ENCODE measurements around the gene NFIC. TPM values are rescaled to one million over a fixed set of nuclear protein-coding genes. Genes with fewer than 3 reads are reported as not detected.

Gene NFIC
- total RNA-seq, 2 experiments from 2014 or later = 1.5 to 1.7 TPM

DNA sequence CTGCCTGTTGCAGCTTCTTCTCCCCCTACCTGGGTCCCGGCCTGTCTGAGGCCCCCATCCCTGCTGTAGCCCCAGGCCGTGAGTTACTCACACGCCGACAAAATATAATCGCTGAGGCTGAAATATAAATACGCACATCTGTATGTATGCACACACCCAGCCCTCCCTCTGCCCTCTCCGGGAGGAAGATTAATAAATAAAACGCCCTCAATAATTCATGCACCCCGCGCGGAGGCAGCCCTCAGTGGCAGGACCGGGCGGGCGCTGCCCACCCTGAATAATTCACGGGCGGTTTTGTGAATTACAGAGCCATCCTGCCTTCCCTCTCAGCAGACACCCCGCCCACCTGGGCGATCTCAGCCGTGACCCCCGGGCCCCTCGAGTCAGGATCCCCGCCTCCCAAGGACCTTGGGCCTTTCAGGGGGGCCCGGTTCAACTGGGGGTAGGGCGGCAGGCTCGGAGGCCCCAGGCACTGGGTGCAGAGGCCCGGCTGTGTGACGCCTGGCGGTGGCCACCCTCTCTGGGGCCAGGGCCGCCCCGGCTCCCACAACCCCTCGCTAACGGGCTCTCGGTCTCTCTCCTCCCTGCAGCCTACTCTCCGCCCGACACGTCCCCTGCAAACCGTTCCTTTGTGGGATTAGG, 89.7 kb downstream of the NFIC start:
- Histone ChIP-seq H3K36me3 (ENCODE audit: insufficient read depth, low read length) (no peaks in the 10 kb centered on the region), H3K4me1 (ENCODE audit: insufficient read depth, low read length, poor library complexity, severe bottlenecking) (no peaks in the 10 kb centered on the region), H3K4me2 (ENCODE audit: low read length) (no peak overlapping the region), H3K9me3 (ENCODE audit: low read length) (no peaks in the 10 kb centered on the region), H3K9me2 (ENCODE audit: insufficient read depth, low read length) (no peaks in the 10 kb centered on the region), H3K79me2 (ENCODE audit: insufficient read depth, low read depth, low read length) (no peaks in the 10 kb centered on the region), H3K4me3 (ENCODE audit: low read depth, low read length, poor library complexity, severe bottlenecking) (no peak overlapping the region), H3K27ac (ENCODE audit: low read depth, low read length, poor library complexity, severe bottlenecking) (no peak overlapping the region), H4K20me1 (ENCODE audit: insufficient read depth, low read length) (no peaks in the 10 kb centered on the region), H2AFZ (ENCODE audit: low read length) (no peak overlapping the region)
- POLR2A ChIA-PET = no interaction called here
- no peak for DNase-seq (ENCODE audit: low spot score)
- BruUV-seq (replicated peaks) = no TSS peak
- TF ChIP-seq EZH2phosphoT487 (IDR thresholded peaks at IDR 0.05; ENCODE audit: borderline replicate concordance, low read depth, low read length) = no peak
- TF ChIP-seq, protein P1, sequence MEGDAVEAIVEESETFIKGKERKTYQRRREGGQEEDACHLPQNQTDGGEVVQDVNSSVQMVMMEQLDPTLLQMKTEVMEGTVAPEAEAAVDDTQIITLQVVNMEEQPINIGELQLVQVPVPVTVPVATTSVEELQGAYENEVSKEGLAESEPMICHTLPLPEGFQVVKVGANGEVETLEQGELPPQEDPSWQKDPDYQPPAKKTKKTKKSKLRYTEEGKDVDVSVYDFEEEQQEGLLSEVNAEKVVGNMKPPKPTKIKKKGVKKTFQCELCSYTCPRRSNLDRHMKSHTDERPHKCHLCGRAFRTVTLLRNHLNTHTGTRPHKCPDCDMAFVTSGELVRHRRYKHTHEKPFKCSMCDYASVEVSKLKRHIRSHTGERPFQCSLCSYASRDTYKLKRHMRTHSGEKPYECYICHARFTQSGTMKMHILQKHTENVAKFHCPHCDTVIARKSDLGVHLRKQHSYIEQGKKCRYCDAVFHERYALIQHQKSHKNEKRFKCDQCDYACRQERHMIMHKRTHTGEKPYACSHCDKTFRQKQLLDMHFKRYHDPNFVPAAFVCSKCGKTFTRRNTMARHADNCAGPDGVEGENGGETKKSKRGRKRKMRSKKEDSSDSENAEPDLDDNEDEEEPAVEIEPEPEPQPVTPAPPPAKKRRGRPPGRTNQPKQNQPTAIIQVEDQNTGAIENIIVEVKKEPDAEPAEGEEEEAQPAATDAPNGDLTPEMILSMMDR (conservative IDR thresholded peaks at IDR 0.05; ENCODE audit: low read length) = no peak
- CTCF ChIA-PET (ENCODE audit: unreplicated experiment) = no interaction called here
- intact Hi-C loops (cut with micrococcal nuclease; ENCODE audit: unreplicated experiment) = no loop called here

DNA sequence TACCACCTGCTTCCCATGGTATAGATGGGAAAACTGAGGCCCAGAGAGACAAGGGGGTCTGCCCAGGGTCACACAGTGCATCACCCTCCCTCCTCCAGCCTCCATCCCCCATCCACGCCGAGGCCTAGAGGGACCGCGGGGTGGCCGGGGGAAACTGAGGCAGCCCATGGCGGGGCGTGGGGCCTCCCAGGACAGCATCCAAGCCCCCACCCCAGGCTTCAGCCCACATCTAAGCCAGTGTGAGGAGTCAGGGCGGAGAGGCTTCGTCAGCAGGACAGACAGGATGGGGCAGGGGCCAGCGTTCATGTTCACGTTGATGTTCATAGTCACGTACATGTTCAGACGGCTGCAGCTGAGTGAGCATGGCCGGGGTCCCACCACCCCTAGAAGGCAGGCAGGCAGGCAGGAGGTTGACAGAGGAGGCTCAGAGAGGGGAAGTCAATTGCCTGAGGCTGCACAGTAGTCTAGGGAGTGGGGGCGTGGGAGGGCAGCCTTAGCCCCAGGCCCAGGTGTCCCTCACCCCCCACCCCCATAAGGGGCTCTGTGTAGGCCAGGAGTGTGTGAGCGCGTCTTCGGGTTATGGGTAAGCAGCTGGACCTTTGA, 90.6 kb downstream of the NFIC start:
- Histone ChIP-seq H3K4me2 (ENCODE audit: low read length) (no peak overlapping the region), H3K79me2 (ENCODE audit: insufficient read depth, low read depth, low read length) (no peaks in the 10 kb centered on the region), H3K4me3 (ENCODE audit: low read depth, low read length, poor library complexity, severe bottlenecking) (no peak overlapping the region), H3K36me3 (ENCODE audit: insufficient read depth, low read length) (no peaks in the 10 kb centered on the region), H3K27ac (ENCODE audit: low read depth, low read length, poor library complexity, severe bottlenecking) (no peak overlapping the region), H2AFZ (ENCODE audit: low read length) (no peak overlapping the region), H3K9me3 (ENCODE audit: low read length) (no peaks in the 10 kb centered on the region), H4K20me1 (ENCODE audit: insufficient read depth, low read length) (no peaks in the 10 kb centered on the region), H3K9me2 (ENCODE audit: insufficient read depth, low read length) (no peaks in the 10 kb centered on the region), H3K4me1 (ENCODE audit: insufficient read depth, low read length, poor library complexity, severe bottlenecking) (no peaks in the 10 kb centered on the region)
- TF ChIP-seq, protein P1 (conservative IDR thresholded peaks at IDR 0.05; ENCODE audit: low read length) = no peak
- TF ChIP-seq EZH2phosphoT487 (IDR thresholded peaks at IDR 0.05; ENCODE audit: borderline replicate concordance, low read depth, low read length) = no peak
- BruUV-seq (replicated peaks) = no TSS peak
- ChIA-PET POLR2A (no interaction called here), CTCF (ENCODE audit: unreplicated experiment) (no interaction called here)
- intact Hi-C loops (cut with micrococcal nuclease; ENCODE audit: unreplicated experiment) = no loop called here
- no peak for DNase-seq (ENCODE audit: low spot score)

DNA sequence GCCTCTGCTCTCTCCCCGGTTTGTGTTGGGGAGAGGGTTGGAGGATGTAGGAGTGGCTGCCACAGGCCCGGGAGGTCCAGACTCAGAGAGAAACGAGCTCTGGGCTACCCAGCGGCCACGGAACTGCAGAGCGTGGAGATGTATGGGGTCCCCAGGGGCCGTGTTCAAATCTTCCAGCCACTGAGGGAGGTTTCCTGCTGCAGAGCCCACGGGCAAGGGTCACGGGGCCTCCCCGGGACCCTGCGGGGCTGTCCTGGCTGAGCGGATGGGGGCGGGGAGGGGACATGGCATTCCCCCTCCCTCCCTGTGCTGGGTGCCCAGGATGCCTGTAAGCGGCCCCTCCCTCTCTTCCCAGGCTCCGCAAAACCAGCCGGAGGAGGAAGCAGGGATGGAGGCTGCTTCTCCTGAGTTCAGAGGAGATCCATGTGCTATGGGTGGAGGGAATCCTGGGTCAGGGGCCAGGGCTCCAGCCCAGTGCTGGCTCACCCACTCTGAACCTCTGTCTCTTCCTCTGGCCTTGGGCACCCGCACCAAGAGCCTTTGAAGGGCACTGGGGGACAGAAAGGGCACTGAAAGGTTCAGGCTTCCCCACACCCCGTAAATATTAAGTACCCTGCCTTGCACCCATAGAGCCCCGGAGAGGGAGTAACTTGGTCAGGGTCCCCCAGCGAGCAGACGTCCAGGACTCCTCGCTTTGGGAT, 91.3 kb downstream of the NFIC start:
- CTCF ChIA-PET (ENCODE audit: unreplicated experiment) = no interaction called here
- no peaks in the 10 kb centered on the region for H3K79me2 ChIP-seq (ENCODE audit: insufficient read depth, low read depth, low read length)
- DNase-seq (ENCODE audit: low spot score) = no peak
- no TSS peak for BruUV-seq (replicated peaks)
- no peak overlapping the region for H2AFZ ChIP-seq (ENCODE audit: low read length)
- no peaks in the 10 kb centered on the region for H3K4me1 ChIP-seq (ENCODE audit: insufficient read depth, low read length, poor library complexity, severe bottlenecking)
- H3K9me3 ChIP-seq (ENCODE audit: low read length) = no peaks in the 10 kb centered on the region
- H3K9me2 ChIP-seq (ENCODE audit: insufficient read depth, low read length) = no peaks in the 10 kb centered on the region
- no peak overlapping the region for H3K4me3 ChIP-seq (ENCODE audit: low read depth, low read length, poor library complexity, severe bottlenecking)
- H3K4me2 ChIP-seq (ENCODE audit: low read length) = no peak overlapping the region
- no peaks in the 10 kb centered on the region for H3K36me3 ChIP-seq (ENCODE audit: insufficient read depth, low read length)
- intact Hi-C loops (cut with micrococcal nuclease; ENCODE audit: unreplicated experiment) = no loop called here
- no peak overlapping the region for H3K27ac ChIP-seq (ENCODE audit: low read depth, low read length, poor library complexity, severe bottlenecking)
- no peaks in the 10 kb centered on the region for H4K20me1 ChIP-seq (ENCODE audit: insufficient read depth, low read length)
- POLR2A ChIA-PET = no interaction called here
- TF ChIP-seq EZH2phosphoT487 (IDR thresholded peaks at IDR 0.05; ENCODE audit: borderline replicate concordance, low read depth, low read length) = no peak
- TF ChIP-seq, protein P1 (conservative IDR thresholded peaks at IDR 0.05; ENCODE audit: low read length) = no peak
